ENCODE results near the gene SMOC2.

DNA sequence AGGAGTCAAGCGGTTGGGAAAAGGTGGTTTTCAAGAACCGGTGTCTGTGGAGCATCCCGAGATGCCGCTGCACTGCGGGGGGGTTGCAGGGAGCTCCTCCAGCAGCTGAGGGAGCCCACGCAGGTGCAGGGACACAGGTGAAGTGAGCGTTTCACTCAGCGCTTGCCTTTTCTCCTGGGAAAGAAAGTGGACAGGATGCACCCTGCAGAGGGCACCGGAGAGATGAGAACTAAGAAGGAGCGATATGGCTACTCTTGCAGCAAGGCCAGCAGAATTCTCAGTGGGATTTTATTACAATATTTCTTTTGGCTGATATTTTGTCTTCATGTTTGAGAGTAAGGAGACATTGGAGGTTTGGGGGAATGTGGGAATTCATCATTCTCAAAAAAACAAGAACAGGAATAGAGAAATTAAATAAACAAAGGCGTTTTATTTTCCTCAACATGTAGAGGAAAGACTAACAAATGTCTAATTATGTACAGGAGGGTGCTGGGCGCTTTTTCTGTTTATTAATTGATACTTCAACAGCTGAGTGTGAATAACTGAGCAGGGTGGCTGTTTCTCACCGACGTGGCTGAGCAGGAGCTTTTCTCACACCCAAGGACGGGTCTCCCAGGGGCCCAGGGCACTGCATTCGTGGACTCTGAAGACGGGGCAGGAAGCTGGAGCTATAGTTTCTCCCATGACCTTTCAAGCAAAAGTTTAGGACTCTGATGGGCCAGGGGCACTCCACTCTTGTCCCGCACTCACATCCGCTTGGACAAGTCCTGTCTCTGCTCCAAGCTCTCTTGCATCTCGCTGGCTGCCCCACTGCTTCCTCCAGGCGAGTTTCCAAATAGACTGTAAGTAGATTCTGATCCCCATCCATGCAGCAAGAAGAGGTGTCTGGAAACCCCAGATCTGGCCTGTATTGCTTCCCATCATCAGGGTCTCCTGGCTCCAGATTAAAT is 176.1 kb downstream of the SMOC2 start:
- TF ChIP-seq, protein P1, sequence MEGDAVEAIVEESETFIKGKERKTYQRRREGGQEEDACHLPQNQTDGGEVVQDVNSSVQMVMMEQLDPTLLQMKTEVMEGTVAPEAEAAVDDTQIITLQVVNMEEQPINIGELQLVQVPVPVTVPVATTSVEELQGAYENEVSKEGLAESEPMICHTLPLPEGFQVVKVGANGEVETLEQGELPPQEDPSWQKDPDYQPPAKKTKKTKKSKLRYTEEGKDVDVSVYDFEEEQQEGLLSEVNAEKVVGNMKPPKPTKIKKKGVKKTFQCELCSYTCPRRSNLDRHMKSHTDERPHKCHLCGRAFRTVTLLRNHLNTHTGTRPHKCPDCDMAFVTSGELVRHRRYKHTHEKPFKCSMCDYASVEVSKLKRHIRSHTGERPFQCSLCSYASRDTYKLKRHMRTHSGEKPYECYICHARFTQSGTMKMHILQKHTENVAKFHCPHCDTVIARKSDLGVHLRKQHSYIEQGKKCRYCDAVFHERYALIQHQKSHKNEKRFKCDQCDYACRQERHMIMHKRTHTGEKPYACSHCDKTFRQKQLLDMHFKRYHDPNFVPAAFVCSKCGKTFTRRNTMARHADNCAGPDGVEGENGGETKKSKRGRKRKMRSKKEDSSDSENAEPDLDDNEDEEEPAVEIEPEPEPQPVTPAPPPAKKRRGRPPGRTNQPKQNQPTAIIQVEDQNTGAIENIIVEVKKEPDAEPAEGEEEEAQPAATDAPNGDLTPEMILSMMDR (tag by site-specific recombination; IDR thresholded peaks at IDR 0.05) = no peak
- TF ChIP-seq ZXDB (tag by site-specific recombination; IDR thresholded peaks at IDR 0.05) (no peak), ZNF10 (tag by site-specific recombination; IDR thresholded peaks at IDR 0.05) (no peak), ZNF416 (tag by site-specific recombination; IDR thresholded peaks at IDR 0.05) (no peak), ZNF571 (tag by site-specific recombination; IDR thresholded peaks at IDR 0.05) (no peak), ZNF394 (tag by site-specific recombination; IDR thresholded peaks at IDR 0.05; ENCODE audit: borderline replicate concordance) (no peak), ZNF311 (tag by site-specific recombination; IDR thresholded peaks at IDR 0.05; ENCODE audit: borderline replicate concordance) (no peak), ZNF350 (tag by site-specific recombination; IDR thresholded peaks at IDR 0.05) (no peak), IKZF3 (tag by site-specific recombination; IDR thresholded peaks at IDR 0.05) (no peak)
- TF ChIP-seq, protein P2, sequence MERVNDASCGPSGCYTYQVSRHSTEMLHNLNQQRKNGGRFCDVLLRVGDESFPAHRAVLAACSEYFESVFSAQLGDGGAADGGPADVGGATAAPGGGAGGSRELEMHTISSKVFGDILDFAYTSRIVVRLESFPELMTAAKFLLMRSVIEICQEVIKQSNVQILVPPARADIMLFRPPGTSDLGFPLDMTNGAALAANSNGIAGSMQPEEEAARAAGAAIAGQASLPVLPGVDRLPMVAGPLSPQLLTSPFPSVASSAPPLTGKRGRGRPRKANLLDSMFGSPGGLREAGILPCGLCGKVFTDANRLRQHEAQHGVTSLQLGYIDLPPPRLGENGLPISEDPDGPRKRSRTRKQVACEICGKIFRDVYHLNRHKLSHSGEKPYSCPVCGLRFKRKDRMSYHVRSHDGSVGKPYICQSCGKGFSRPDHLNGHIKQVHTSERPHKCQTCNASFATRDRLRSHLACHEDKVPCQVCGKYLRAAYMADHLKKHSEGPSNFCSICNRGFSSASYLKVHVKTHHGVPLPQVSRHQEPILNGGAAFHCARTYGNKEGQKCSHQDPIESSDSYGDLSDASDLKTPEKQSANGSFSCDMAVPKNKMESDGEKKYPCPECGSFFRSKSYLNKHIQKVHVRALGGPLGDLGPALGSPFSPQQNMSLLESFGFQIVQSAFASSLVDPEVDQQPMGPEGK (tag by site-specific recombination; IDR thresholded peaks at IDR 0.05) = no peak
- TF ChIP-seq, protein P3, sequence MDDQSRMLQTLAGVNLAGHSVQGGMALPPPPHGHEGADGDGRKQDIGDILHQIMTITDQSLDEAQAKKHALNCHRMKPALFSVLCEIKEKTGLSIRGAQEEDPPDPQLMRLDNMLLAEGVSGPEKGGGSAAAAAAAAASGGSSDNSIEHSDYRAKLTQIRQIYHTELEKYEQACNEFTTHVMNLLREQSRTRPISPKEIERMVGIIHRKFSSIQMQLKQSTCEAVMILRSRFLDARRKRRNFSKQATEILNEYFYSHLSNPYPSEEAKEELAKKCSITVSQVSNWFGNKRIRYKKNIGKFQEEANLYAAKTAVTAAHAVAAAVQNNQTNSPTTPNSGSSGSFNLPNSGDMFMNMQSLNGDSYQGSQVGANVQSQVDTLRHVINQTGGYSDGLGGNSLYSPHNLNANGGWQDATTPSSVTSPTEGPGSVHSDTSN (CRISPR knock-in tag; IDR thresholded peaks at IDR 0.05) = no peak
- TF ChIP-seq, protein P4, sequence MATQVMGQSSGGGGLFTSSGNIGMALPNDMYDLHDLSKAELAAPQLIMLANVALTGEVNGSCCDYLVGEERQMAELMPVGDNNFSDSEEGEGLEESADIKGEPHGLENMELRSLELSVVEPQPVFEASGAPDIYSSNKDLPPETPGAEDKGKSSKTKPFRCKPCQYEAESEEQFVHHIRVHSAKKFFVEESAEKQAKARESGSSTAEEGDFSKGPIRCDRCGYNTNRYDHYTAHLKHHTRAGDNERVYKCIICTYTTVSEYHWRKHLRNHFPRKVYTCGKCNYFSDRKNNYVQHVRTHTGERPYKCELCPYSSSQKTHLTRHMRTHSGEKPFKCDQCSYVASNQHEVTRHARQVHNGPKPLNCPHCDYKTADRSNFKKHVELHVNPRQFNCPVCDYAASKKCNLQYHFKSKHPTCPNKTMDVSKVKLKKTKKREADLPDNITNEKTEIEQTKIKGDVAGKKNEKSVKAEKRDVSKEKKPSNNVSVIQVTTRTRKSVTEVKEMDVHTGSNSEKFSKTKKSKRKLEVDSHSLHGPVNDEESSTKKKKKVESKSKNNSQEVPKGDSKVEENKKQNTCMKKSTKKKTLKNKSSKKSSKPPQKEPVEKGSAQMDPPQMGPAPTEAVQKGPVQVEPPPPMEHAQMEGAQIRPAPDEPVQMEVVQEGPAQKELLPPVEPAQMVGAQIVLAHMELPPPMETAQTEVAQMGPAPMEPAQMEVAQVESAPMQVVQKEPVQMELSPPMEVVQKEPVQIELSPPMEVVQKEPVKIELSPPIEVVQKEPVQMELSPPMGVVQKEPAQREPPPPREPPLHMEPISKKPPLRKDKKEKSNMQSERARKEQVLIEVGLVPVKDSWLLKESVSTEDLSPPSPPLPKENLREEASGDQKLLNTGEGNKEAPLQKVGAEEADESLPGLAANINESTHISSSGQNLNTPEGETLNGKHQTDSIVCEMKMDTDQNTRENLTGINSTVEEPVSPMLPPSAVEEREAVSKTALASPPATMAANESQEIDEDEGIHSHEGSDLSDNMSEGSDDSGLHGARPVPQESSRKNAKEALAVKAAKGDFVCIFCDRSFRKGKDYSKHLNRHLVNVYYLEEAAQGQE (tag by site-specific recombination; IDR thresholded peaks at IDR 0.05) = no peak
- TF ChIP-seq, protein P5, sequence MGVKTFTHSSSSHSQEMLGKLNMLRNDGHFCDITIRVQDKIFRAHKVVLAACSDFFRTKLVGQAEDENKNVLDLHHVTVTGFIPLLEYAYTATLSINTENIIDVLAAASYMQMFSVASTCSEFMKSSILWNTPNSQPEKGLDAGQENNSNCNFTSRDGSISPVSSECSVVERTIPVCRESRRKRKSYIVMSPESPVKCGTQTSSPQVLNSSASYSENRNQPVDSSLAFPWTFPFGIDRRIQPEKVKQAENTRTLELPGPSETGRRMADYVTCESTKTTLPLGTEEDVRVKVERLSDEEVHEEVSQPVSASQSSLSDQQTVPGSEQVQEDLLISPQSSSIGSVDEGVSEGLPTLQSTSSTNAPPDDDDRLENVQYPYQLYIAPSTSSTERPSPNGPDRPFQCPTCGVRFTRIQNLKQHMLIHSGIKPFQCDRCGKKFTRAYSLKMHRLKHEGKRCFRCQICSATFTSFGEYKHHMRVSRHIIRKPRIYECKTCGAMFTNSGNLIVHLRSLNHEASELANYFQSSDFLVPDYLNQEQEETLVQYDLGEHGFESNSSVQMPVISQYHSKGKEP (tag by site-specific recombination; IDR thresholded peaks at IDR 0.05) = no peak

All from HEK293 (cell line).